ENCODE measurements around the gene RCC2.

- TF ChIP-seq, protein P1, sequence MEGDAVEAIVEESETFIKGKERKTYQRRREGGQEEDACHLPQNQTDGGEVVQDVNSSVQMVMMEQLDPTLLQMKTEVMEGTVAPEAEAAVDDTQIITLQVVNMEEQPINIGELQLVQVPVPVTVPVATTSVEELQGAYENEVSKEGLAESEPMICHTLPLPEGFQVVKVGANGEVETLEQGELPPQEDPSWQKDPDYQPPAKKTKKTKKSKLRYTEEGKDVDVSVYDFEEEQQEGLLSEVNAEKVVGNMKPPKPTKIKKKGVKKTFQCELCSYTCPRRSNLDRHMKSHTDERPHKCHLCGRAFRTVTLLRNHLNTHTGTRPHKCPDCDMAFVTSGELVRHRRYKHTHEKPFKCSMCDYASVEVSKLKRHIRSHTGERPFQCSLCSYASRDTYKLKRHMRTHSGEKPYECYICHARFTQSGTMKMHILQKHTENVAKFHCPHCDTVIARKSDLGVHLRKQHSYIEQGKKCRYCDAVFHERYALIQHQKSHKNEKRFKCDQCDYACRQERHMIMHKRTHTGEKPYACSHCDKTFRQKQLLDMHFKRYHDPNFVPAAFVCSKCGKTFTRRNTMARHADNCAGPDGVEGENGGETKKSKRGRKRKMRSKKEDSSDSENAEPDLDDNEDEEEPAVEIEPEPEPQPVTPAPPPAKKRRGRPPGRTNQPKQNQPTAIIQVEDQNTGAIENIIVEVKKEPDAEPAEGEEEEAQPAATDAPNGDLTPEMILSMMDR (tag by site-specific recombination; IDR thresholded peaks at IDR 0.05) = no peak
- TF ChIP-seq MZF1 (tag by site-specific recombination; IDR thresholded peaks at IDR 0.05; ENCODE audit: borderline replicate concordance) = no peak
- no peak for TF ChIP-seq ZSCAN30 (tag by site-specific recombination; IDR thresholded peaks at IDR 0.05)
- no peak for TF ChIP-seq PBX3 (CRISPR knock-in tag; IDR thresholded peaks at IDR 0.05)
- no peak for TF ChIP-seq ZNF48 (tag by site-specific recombination; IDR thresholded peaks at IDR 0.05)
These were observed 37.6 kb downstream of the RCC2 start for GRCh38 chr1:17401841-17402240.

Data from HEK293 (cell line).